Measurements from ENCODE around the gene HMG20A.

The HMG20A gene

DNA sequence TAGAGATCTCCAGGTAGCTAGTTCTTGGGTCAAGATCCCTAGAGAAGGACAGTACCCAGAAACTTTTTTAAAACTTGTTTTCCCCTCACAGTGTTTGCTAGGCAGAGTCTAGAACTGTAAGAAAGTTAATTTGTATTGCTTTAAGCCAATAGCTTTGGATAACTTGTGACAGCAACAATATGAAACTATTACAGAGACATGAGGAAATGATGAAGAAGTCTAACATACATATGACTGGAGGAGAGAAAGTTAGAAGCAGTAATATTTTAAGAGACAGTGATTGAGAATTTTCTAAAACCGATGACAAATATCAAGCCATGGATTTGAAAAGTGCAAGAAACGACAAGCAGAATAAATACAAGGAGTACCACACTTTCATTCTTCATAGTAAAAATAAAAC, 10.0 kb downstream of the HMG20A start:
- no peak for DNase-seq

DNA sequence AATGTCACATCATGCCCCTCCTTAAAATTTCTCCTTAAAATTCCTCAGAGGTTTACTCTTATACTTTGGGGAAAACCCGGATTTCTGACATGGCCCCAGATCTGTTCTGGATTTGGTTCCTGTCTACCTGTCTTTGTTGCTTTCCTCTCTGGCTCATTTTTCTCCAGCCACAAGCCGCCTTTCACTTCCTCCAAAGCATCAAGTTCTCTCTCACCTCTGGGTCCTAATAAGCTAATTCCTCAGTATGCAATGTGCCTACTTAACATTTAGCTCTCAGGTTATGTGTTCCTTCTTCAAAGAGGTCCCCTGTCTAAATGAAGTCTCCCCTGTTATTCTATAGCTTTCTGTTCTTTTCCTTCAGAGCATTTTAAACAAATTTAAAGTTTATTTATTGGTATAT, 16.1 kb downstream of the HMG20A start:
- DNase-seq: no peak

DNA sequence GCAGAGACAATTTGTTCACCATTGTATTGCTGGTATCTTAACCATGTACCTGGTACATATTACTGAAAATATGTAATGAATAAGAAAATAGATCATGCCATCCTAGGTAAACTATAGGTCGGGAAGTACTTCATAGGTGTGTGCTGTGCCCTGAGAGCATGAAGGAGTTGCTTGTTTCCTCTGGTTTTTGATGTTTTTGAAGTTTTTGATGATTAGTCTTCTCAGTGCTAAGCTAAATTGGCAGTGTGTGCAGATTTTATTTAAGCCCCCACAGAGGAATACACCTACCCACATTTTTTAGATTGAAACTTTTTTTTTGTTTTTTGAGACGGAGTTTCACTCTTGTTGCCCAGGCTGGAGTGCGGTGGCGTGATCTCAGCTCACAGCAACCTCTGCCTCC, 16.6 kb downstream of the HMG20A start:
- DNase-seq: no peak

DNA sequence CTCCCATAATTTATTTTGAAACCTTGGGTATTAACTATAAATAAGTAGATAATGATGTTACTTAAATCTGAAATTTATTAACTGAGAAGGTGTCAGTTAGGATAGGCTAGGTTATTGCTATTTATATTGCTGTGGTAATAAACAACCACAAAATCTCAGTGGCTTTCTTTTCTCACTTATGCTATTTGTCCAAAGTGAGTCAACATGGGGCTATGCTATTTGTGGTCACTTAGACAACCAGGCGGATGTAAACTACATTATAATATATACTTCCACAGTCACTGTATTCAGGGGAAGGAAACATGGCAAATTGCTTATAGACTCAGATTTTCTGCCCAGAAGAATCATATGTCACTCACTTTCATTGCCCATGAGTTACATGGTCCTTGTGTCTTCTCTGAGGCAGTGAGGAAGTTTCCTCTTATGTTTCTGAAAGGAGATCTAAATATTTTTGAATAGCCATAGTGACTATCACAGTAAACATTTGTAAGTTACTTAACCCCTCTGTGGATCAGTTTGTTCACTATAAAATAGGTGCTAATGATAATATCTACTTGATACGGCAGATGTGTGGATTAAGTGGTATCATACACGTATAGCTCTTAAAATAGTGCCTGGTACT, 19.8 kb downstream of the HMG20A start:
- DNase-seq: no peak

DNA sequence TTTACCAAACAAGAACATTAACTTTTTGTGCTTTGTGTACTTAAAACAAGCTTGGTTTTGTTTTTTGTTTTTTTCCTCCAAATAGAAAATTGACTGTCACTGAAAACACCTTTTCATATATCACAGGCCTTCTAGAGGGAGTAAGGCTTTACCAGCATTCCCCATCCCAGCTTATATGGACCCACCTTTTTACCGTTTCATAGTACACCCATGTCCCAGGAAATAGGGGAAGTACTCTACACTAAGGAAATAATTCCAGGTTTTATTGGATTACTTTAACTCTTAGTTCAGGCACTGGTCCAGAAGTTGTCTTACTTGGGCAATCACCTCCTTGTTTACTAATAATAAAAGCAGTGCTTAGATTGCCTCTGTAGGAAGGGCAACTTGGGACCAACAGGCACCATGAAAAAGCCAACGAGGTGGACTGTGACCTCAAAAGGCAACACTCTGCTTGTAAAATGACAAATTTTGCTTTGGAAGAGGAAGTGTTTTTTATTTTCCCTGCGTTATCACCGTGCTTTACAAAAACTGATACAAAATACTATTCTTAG, 26.2 kb downstream of the HMG20A start:
- DNase-seq: no peak

DNA sequence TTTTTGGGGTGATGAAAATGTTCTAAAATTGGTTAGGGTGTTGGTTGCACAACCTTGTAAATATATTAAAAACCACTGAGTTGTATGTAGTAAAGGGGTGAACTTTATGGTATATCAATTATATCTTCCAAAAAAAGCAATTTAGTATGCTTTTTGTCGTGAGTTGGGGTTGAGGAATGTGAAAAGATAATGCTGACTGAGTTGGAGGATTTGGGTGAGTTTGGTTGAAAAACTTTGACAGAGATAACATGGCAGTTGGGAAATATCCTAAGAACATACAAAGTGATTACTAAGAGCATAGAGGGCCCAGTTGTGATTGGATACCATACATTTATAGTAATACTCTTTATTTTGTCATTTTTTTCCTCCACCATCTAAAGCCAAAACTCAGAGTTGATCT, 33.6 kb downstream of the HMG20A start:
- DNase-seq: no peak

DNA sequence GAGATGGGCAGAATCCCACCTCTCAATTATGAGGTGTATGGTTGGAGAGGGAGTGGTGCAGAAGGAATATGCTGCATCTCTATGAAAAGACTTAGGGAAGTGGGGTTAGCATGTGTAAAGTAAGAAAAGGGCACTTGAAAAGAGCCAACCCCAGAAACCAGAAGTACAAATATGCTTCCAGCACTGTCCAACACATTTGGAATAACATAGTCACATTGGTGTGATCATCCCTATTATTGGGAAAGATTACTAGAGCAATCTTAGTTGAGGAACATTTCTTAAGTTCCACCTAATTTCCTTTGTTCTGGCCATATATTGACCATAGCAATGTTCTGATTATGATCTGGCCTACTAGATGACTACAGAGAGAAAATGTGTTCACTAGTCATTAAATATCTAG, 34.3 kb downstream of the HMG20A start:
- no peak for DNase-seq

DNA sequence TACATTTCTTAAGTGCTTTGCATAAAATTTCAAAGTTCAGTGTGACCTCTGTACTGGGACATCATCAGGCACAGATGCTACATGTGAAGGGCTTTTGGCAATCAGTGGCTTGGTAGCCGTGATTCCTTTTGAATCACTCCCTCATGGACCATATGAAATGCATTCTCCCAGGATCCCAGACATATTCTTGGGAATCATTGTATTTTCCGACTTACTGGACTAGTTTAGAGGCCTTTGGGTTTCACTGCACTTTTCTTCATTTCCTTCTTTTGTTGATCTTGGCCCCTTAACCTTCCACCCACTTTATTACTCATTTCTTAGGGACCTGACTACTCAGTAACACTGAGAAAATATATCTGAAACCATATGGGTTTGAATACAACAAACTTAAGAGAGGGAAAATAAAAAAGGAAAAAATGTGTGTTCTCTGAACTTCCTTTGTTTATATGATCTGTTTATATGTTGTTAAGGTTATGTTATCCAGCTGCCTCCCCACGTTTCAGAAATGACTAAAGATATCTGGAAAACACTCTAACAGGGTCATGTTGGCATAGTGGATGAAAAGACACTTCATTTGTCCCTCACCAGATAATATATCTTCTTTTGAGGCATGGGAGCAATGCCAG, 35.1 kb downstream of the HMG20A start:
- no peak for DNase-seq

DNA sequence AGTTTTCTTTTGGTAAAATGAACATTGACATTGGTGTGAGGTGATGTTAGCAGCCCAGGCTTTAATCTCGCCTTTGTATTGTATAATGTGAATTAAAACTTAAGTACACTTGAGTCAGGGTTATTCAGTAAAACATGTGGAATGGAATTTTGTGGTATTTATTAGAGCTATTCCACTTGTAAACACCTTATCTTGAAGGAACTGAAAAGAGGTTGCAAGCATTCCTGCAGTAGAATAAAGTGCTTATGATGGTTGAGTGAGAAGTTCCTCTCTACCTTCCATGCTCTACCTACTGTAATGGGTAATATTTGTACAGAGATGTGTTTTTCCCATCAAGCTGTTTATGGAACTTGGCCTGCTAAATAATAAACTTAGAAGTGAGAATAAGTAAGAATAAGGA, 36.1 kb downstream of the HMG20A start:
- no peak for DNase-seq

DNA sequence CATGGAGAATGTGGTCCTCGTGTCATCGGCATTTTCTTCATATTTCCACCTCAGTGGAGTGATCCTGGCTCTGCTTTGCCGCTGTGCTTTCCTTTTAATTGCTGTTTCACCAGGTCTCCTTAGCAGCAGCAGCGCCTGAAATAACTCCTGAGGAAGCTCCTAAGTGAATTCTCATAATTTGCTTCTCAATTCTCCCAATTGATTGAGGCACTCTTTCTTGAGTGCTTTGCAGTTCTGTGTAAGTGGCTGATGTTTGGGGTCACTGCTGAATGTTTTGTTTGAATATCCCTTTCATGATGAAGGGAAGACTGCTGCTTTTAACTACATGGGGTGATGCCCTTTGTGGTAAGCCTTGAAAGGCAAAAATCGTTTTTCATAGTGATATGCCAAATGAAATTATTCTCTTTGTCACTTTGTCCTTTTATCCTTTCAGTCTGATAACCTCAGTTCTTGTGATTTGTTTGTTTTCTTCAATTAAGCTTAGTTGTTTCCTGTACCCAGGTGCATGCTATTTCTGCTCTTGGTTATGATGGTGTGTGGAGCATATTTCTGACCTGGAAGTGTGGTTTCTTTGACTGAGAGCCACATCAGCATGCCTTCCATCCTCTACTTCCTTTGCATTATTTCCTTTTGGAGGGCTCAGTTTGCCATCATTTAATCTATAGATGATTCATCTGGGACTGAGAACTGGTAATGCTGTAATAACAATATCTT, 36.7 kb downstream of the HMG20A start:
- DNase-seq: peak in 2 of 6 experiments; percentile 4 to 12

DNA sequence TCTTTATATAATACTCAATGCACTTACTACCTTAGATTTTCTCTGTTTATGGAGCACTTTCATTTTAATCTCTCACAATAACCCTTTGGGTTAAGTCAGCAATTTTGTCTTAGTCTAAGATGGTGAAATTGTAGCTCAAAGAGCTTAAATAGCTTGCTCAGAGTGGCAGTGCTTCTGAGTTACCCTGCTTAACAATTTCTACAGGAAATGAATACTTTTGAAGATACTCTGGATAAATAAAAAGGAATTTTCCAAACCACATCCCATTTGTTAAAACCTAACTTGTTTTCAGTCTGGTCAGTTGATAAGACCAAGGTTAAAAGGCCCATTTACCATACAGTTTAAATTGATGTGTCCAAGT, 37.2 kb downstream of the HMG20A start:
- DNase-seq: no peak

DNA sequence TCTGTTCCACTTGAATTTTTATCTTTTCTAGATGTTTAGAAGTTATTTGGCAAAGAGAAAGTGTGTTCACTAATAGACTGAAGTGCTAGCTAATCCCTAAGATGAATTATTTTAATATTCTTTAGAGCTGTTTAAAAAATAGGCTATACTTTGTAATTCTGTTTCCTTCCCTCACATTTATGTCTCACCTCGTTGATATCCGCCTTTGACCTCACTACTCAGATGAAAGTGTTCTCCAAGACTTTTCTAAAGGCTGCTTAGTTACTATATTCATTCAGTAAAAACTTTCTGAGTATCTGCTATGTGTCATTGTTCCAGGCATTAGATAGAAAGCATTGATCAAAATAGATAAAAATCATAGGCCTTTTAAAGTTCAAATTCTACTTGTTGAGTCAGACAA, 38.3 kb downstream of the HMG20A start:
- no peak for DNase-seq

DNA sequence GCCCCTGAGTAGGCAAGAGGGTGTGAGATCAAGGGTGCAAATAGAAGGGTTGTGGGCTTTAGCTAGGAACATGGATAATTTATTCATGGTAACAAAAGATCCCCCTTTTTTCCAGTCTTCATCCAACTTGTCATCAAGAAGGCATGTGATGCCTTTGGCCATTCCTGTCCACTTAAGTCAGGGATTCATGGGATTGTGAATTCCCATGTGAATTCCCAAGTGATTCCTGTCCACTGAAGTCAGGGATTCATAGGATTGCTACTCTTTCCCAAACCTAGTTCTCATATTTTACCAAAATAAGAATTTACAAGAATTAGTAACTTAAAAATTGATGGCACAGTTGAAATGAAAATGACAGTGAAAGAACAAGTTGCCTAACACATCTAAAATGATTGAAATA, 40.8 kb downstream of the HMG20A start:
- no peak for DNase-seq

DNA sequence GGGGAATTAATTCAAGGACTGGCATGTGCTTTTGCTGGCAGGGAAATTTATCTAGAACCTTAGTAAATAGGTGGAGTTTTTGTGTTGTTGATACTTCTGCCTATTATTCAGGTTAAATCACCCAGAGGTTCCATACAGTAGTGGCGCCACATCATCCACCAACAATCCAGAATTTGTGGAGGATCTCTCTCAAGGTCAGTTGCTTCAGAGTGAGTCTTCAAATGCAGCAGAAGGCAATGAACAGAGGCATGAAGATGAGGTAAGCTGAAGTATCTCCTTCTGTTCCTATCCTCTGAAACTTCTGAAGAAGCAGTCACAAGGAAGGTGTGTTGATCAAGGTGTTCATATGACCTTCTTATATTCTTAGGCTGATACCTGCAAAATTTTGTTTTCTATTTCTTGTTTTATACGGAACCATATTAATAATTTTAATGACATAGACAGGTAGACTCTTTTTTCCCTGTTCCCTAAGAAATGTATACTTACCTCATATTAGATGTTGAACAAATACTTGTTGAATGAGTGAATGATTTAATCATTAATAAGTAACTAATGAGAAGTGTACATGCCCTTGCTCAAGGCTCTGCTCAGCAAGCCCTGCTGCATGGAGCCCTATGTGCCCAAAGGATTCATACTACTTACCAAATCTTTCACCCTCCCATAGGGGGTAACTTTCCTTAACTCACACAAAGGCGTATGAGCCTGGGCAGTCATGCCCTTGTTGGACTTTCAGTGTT, 43.6 kb downstream of the HMG20A start:
- no peak for DNase-seq

DNA sequence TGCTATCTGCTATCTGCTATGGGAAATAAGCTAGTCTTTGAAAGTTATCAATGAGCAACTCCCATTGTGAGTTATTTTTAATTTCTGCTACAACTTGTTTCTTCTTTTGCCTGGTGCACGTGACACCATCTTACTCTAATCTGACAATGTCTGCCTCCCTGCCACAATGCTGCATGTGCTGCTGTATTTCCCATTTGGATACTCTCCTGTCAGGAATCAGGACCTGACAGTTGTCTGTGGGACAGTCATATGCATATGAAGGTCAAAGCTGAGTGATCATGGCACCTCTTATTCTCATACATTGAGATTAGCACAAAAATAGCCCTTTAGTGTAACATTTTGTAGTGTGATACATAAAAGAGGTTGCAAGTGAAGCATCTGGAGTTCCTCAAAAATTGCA, 45.8 kb downstream of the HMG20A start:
- no peak for DNase-seq

DNA sequence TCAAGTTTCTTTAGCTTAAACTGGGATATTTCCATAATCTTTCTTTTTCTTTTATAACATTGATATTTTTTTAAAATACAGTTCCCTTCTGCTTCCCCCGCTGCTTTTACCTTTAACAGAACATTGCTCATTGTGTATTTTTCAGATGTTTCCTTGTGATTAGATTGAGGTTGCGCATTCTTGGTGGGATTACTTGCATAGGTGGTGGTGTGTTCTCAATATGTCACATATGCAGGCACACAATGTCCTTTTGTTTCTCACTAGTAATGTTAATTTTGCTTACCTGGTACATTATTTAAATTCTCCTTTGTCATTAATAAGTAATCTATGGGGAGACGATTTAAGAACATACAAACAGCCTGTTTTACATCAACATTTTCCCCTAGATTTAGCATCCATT, 48.2 kb downstream of the HMG20A start:
- DNase-seq: no peak

DNA sequence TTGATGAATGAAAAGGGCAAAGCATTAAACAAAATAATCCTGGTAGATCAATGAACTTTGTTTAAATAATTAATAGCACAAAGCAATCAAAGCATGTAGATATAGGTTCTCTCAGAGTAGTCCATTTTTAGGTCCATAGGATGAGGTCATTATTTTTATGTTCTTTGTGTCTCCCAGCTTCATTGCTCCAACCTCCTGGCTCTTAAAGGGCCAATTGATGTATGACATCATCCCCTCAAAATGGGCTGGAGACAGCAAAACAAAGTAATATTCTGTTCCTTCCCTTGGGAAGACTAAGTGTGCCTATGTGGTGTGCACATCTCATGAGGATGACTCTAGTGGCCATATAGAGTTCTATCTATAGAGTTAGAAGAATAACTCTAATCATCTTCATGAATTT, 49.5 kb downstream of the HMG20A start:
- no peak for DNase-seq

DNA sequence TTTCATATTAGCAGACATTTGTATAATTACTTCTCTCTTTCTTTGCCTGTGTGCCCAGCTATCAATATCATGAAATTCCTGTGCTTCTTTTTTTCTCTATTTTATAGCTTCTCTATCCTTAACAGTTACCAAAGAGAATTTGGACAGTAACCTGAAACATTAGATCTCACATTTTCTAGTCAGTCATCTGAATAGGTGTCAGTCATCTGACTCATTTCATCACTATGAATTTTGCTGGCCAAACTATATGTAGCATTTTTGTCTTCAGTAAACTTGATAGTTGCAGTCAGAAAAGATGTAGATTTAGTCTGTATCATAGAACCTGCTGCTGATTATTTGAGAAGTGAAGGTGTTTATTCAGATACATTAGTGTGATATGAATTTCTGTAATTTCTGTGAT, 52.6 kb downstream of the HMG20A start:
- no peak for DNase-seq

DNA sequence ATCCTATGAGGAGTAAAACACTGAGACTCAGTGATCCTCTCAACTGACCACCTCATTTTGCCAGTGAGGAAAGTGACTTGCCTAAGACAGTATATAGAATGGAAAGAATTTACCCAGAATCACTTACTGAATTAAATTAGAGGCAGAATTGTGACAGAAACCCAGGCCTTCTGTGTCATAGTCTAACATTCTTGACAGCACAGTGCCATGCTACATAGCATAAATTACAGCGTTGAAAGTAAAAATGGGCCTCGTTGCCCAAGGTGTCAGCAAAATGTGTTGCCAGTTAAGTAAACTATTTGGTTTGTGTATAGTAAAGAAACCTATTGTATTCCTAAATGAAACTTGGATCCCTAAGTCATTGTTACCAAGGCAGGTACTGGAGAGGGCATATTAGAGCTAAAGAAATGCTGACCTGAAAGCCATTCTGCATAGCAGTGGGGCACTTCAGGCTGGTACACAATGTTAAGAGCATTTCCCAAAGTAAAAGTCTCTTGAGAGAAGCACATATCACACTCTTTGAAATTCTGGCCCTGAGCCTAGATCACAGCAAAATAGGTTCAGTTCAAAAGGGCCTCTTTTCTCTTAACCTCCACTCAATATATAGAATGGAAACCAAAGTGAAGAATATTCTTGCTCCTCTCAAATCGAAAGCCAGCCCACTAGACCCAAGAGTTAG, 53.8 kb downstream of the HMG20A start:
- DNase-seq: no peak

DNA sequence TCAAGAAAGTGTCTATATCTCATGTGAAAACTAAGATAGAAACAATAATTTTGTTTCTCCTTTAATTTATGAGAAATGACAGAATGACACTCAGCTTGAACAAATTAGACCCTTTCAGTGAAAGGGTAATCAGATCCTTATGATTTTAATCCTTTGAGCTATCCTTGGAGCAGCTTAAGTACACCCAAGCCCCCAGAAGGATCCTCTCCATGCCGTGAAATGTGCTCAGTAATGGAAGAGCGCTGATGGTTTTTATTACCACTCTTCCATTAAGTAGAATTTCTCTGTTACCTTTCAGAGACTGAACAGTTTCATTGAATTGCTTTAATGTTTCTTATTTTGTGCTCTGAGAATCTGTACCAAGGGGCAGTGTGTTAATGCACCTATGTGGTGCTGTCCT, 54.3 kb downstream of the HMG20A start:
- DNase-seq: no peak

DNA sequence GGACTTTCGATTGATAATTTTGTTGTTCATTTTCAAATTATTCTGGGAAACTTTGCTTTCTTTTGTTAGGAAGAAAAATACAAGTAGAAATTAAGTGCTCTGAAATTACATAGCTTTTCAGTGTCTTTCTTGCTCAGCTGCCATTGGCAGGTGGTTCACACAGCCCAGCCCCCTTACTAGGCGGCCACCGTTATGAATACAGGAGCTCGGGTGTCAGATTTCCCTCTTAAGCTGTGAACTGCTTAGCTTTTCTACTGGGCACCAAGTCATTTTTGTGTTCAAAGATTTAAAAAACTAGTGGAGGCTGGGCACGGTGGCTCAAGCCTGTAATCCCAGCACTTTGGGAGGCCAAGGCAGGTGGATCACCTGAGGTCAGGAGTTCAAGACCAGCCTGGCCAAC, 55.2 kb downstream of the HMG20A start:
- no peak for DNase-seq

DNA sequence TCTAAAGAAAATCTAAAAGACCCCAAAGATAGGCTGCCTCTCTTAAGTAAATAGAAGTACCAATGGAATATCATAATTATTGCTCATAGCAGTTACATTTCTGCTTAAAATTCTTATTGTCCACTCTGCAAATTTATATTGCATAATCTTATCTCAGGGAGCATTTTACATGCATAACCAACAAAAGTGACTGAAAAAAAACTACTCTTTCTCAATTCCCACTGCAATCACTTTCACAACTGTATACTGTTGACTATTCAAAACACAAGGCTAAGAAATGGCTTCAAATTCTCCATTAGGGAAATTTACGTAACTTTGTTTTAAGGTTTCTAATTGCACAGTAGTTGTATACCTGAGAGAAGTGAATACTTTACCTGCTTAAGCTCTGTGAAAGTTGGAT, 56.3 kb downstream of the HMG20A start:
- no peak for DNase-seq

DNA sequence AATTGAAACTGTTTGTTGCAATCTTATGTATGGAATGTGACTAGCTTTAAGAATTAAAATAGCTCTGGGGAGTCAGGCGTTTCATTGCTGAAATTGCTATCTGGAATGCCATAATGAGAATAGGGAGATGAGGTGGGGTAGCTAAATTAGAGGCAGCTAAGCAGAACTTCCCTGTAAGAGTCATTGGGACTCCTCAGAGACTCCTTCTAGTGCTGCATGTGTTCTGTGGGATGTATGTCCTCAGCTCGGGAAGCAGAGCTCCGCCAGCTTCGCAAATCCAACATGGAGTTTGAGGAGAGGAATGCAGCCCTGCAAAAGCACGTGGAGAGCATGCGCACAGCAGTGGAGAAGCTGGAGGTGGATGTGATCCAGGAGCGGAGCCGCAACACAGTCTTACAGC, 57.4 kb downstream of the HMG20A start:
- no peak for DNase-seq

All from stimulated activated naive CD4-positive, alpha-beta T cell (primary cell).